NOMO-1 treated with DMSO at 0.1 percent for 48 hours (cell line): Measurements from ENCODE around the gene SRSF5.
"Not testable (repeated sequence)": the region's sequence is repeated elsewhere in the genome, so short reads cannot be mapped to it uniquely, and the experiment has no call there.

Experiments
- DNase-seq: peaks from one replicate; lab custom pipeline; 2025; ENCODE audit not compliant: unreplicated experiment; lab: John Stamatoyannopoulos, UW

SRSF5 gene

GRCh38 chr14:69766984-69767368, at the start of gene SRSF5:
SRSF5 (plus strand) TSS chr14:69767142; CDS start chr14:69768157, 1,015 bp downstream.
- peak; percentile 95 for DNase-seq

DNA sequence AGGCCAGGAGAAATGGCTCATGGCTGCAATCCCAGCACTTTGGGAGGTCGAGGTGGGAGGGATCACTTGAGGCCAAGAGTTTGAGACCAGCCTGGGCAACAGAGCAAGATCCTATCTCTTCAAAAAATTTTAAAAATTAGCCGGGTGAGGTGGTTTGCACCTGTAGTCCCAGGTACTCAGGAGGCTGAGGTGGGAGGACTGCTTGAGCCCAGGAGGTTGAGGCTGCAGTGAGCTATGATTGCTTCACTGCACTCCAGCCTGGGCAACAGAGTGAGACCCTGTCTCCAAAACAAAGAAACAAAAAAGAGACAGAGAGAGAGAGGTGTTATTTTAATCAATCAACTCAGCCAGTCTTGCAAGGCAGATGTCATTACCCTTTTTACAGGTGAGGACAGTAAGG, 48.3 kb upstream of the SRSF5 start:
- DNase-seq = not testable (repeated sequence)

DNA sequence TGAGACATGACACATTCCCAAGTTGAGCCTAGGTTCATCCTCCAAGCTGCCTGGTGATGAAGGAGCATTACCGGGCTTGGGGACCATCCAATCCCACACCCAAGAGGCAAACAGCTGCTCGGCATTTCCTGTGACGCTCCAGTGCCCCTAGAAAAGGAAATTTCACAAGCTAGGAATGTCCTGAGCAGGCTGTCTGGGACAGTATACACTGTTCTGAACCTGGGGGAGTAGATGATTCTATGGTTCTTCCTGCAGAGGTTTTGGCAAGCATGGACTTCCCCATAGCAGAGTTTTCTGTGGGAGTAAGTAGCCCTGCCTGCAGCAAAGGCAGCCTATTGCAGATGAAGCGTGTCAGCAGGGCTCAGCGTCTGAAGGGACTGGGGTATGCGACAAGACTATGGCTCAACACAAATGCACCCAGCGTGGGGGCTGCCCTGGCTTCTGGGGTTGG, 47.4 kb upstream of the SRSF5 start:
- no peak for DNase-seq

DNA sequence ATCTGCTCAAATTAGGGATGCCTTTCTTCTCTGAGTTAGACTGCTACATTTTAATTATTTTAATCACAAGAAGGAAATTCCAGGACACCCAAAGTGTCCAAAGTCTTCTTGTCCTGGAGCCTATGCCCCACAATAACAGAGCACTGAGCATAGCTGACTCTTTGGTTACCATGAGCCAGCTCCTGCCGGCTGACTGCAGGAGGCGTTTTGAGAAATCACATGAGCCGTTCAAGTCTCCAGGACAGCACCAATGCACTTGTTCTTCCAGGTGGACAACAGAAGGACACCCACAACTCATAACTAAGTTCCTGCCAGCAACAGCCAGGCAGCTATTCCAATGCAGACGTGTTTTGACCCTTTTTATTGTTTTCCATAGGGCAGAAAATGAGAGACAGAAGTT, 46.0 kb upstream of the SRSF5 start:
- no peak for DNase-seq

DNA sequence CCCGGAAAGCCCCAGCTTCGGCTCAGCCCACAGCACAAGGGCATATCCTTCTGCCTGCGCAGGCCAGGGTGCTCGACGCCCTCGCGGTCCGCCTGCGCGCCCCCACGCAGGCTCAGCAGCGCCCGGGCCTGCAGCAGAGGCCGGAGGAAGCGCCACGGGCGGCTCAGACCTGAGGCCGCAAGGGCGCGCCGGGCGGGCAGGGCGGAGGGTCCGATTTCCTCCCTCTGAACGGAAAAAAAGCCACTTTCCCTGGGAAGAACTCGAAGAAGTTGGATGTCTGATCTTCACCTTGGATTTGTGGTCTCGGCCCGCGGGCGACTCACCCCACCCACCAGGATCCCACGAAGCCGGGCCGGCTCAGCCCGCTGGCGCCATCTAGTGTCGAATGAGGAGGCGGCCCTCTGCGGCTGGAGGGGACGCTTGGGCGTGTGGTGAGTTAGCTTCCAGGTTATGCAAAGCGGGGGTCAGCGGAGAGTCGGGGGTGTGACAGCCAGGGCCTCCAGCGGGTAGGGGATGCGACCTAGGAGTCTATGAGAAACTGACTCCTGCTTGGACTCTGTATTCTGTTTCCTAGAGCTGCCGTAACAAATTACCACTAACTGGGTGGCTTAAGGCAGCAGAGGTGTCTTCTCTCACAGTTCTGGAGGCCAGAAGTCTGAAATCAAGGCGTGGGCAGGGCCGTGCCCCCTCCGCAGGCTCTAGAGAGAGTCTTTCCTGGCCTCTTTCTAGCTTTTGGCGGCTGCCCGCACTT, 40.0 kb upstream of the SRSF5 start:
- DNase-seq = peak; percentile 36

DNA sequence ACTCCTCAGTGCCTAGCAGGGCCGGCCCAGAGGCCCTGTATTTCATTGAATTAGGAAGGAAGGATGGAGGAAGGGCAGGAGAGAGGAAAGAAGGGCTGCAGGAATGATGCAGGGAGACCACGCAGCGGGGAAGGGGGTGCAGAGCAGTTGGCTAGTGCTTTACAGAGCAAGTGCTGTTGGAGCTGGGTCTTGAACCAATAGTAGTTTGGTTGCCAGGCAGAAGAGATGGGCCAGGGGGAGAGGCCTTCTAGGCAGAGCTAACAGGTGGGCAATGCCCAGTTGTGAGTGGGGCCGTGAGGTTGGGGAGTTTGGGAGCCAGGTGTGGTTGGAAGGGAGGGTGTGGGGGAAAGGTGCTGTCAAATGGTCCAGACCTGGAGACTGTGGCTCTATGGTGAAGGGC, 39.1 kb upstream of the SRSF5 start:
- no peak for DNase-seq

DNA sequence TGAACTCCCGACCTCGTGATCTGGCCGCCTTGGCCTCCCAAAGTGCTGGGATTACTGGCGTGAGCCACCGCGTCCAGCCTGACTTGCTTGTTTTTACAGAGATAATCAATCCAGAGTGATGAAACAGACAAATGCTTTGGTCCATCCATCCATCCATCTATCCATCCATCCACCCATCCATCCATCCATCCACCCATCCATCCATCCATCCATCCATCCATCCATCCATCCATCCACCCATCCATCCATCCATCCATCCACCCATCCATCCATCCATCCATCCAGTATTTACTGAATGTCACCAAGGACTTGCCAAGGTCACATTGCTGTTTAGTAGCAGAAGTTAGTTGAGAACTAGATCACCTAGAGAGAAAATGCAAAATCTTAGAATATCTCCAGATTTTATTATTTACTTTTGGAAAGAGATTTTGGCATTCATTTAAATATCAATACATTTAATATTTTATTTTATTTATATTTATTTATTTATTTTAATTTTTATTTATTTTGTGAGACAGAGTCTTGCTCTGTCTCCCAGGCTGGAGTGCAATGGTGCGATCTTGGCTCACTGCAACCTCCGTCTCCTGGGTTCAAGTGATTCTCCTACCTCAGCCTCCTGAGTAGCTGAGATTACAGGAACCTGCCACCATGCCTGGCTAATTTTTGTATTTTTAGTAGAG, 34.9 kb upstream of the SRSF5 start:
- DNase-seq = not testable (repeated sequence)

- not testable (repeated sequence) for DNase-seq
Observed at GRCh38 chr14:69736405-69736804, 30.5 kb upstream of the SRSF5 start.

- DNase-seq = no peak
Observed at GRCh38 chr14:69741055-69741454, 25.9 kb upstream of the SRSF5 start.

DNA sequence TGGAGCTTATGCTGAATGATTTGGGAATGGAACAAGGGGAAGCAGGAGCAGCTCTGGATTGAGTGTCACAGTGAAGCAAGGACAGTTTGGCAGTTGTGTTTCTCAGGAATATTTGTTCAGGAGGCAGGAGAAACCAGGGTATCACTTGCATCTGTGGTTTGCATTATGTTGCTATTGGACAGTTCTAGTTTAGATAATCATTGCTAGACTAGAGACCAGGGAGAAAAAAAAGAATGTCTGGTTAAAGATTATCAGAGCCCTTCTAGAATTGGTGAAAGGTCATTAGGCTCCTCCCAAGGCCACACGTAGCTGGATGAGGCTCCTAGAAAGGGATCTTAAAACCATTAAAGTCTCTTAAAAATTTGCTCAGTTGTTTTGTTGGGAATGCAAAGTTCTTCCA, 17.0 kb upstream of the SRSF5 start:
- no peak for DNase-seq

- DNase-seq = no peak
Observed at GRCh38 chr14:69750495-69750894, 16.4 kb upstream of the SRSF5 start.

DNA sequence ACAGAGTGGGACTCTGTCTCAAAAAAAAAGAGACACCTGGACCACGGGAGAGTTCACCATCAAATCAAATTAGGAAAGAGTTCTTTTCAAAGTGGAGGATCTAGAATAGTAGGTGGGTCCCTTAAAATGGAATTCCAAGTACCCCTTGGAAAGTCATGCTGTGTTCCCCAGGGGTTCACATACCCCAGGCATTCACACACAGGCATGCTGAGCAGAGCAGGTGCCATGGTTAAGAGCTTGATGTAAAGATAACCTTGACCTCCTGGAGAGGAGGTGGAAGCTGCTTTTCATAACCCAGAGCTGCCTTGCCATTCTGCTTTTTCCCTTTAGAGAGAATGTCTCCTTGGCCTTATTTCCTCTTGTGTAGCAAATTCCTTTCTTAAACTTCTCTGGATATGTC, 14.2 kb upstream of the SRSF5 start:
- DNase-seq = no peak

- peak; percentile 64 for DNase-seq
Observed at GRCh38 chr14:69753860-69754259, 13.1 kb upstream of the SRSF5 start.

DNA sequence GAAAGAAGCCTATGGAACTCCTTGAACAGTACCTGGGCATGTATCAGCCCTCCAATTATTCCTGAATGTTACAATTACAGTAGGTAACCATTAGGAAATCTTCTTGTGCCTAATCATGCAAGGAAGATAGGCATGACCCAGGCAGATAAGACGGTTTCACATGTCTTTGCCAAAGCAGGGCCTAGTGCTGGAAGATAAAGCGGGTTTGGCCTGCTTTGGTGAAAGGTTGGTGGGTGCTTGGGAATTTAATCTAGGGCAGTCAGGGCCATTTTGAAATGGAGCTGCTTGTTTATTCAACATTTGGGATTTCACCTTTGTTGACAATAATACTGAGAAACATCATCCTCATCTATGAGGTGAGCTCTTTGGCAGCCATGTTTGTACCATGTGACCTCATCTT, 12.5 kb upstream of the SRSF5 start:
- DNase-seq = no peak

- DNase-seq = peak; percentile 52
Observed at GRCh38 chr14:69755296-69755695, 11.6 kb upstream of the SRSF5 start.

DNA sequence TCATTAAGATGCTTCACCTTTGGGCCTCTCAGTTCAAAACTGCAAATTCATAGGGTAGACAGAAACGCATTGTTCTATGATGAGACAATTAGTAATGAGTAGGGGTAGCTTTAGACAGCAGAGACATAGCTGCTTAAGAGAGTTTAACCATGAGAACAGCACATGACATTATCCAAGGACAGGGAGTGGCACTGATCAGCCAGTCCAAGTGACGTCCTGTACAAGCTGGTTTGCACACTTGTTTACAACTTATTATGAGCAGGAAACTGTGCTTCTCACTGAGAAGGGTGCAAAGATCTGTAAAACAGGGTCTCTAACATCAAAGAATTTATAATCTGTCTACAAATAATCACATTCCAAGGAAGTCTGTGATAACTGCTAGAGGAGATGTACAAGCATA, 11.2 kb upstream of the SRSF5 start:
- no peak for DNase-seq

GRCh38 chr14:69756298-69756697, 10.6 kb upstream of the SRSF5 start:
- no peak for DNase-seq

- peak; percentile 43 for DNase-seq
Observed at GRCh38 chr14:69760810-69761209, 6.1 kb upstream of the SRSF5 start.

- peak; percentile 14 for DNase-seq
Observed at GRCh38 chr14:69763761-69764510, 3.0 kb upstream of the SRSF5 start.

DNA sequence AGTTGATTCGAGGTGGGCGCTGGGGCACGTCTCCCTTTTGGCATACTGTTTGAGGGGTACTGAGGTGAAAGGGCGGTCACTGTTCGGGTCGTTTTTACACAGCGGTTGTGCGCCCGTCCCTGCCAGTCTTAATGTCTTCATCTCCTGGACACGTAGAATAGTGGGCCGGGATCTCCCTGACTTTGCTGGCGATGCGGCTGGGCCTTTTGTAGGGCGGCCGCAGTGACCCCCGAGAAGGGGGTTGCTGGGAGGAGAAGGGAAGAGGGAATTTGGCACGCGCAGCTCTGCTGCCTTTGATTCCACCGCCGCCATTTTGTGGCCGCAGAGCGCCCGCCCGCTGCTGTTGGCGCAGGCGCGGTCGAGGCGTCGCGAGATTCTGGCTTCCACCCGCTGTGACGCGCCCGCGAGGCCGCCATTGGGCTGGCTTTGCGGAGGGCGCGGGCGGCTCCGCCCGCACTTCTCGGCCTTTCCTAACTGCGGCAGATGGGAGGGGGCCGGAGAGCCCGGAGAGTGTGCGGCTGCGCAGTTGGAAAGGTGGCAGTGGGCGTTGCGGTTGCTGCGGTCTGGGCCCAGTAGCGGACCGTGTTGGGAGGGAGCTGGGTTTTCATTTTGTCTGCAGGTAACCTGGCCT, 542 bp downstream of the SRSF5 start:
- DNase-seq = peak; percentile 76

DNA sequence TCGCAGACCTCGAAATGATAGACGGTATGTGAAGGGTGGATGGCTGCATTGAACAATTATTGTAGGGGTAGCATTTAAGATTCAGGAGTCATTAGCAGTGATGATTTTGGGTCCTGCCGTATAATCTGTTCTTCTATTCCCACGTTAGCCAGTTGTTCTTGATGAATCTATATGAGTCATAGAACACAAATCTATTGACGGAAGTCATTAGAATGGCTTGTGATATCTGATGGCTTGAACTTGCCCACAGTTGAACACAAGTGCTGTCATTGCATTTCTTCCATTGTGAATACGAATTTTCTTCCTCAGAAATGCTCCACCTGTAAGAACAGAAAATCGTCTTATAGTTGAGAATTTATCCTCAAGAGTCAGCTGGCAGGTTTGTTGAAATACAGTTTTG, 1.9 kb downstream of the SRSF5 start:
- no peak for DNase-seq
